ENCODE measurements around the gene KIF16B. TPM values are rescaled to one million over a fixed set of nuclear protein-coding genes. Genes with fewer than 3 reads are reported as not detected.

KIF16B gene
- total RNA-seq, 1 experiment from 2014 or later, result 7.6 TPM

- Mint-ChIP-seq H3K36me3 (peaks cover 14% of the 10 kb centered on the region), H3K4me1 (peaks cover 25% of the 10 kb centered on the region), H3K4me3 (no peak overlapping the region), H3K9me3 (peaks cover 7% of the 10 kb centered on the region; the same call in 1 of the 2 replicates), H3K27ac (no peak overlapping the region), H3K27me3 (ENCODE audit: low read depth) (no peaks in the 10 kb centered on the region)
- TF ChIP-seq ERG (CRISPR knock-in tag; IDR thresholded peaks at IDR 0.05), result no peak
- no peak for TF ChIP-seq ETV6 (CRISPR knock-in tag; IDR thresholded peaks at IDR 0.05)
- no peak for TF ChIP-seq NFATC4 (CRISPR knock-in tag; IDR thresholded peaks at IDR 0.05)
- TF ChIP-seq ATF2 (CRISPR knock-in tag; IDR thresholded peaks at IDR 0.05; ENCODE audit: borderline replicate concordance, low read depth), result no peak
- no peak for TF ChIP-seq ATF6 (CRISPR knock-in tag; IDR thresholded peaks at IDR 0.05)
- TF ChIP-seq CTCF (IDR thresholded peaks at IDR 0.05), result no peak
- no peak for TF ChIP-seq ZNF396 (CRISPR knock-in tag; IDR thresholded peaks at IDR 0.05; ENCODE audit: borderline replicate concordance)
- no peak for TF ChIP-seq NR2C2 (CRISPR knock-in tag; IDR thresholded peaks at IDR 0.05)
- TF ChIP-seq ZNF281 (CRISPR knock-in tag; IDR thresholded peaks at IDR 0.05), result no peak
- no peak for DNase-seq (ENCODE audit: low spot score)
- ATAC-seq, result no peak
- ChIA-PET POLR2A (no interaction called here), CTCF (no interaction called here)
These were observed 154.0 kb downstream of the KIF16B start for GRCh38 chr20:16419138-16419715.

GRCh38 chr20:16418616-16419015 lies 154.6 kb downstream of the KIF16B start:
- CTCF ChIA-PET, result no interaction called here
- H3K4me1 Mint-ChIP-seq, result peaks cover 25% of the 10 kb centered on the region
- POLR2A ChIA-PET, result no interaction called here
- peaks cover 7% of the 10 kb centered on the region; the same call in 1 of the 2 replicates for H3K9me3 Mint-ChIP-seq
- DNase-seq (ENCODE audit: low spot score) (no peak), ATAC-seq (no peak)
- H3K4me3 Mint-ChIP-seq, result no peak overlapping the region
- H3K36me3 Mint-ChIP-seq, result peaks cover 10% of the 10 kb centered on the region; the same call in 1 of the 2 replicates
- H3K27me3 Mint-ChIP-seq (ENCODE audit: low read depth), result no peaks in the 10 kb centered on the region
- H3K27ac Mint-ChIP-seq, result no peak overlapping the region
- TF ChIP-seq FOXK1 (CRISPR knock-in tag; IDR thresholded peaks at IDR 0.05) (no peak), ZBTB21 (CRISPR knock-in tag; IDR thresholded peaks at IDR 0.05; ENCODE audit: borderline replicate concordance) (no peak), TCF7 (CRISPR knock-in tag; IDR thresholded peaks at IDR 0.05; ENCODE audit: low read depth) (no peak), E2F4 (CRISPR knock-in tag; IDR thresholded peaks at IDR 0.05; ENCODE audit: borderline replicate concordance, low read depth) (no peak), GTF2I (CRISPR knock-in tag; conservative IDR thresholded peaks at IDR 0.05) (no peak), ERG (CRISPR knock-in tag; IDR thresholded peaks at IDR 0.05) (no peak)

Data from WTC11 (cell line).